NCI-H510A treated with DMSO at 0.1 percent for 48 hours (cell line): ENCODE measurements around the gene MAP2K1.
"Not testable (repeated sequence)": the region's sequence is repeated elsewhere in the genome, so short reads cannot be mapped to it uniquely, and the experiment has no call there.

ENCODE experiments used
- DNase-seq: peaks from one replicate; lab custom pipeline; 2025; lab: John Stamatoyannopoulos, UW

The MAP2K1 gene

DNA sequence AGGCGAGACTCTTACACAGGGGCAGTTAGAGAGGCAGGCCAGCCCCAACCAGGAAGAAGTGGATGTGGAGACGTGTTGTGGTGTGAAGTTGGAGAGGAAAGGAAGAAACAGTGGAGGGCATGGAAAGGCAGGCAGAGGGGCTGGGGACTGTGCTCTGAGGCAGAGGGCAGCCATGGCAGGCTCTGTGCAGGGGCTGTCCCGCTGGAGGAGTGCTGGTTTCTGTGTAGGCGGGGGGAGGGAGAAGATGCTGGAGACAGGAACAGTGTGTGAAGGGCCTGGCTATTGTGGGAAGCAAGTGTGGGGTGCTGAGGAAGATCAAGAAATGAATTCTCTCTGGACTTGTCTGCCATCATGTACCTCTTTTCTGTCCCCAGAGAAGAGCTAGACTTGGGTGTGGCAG lies 89.8 kb downstream of the MAP2K1 start:
- no peak for DNase-seq

DNA sequence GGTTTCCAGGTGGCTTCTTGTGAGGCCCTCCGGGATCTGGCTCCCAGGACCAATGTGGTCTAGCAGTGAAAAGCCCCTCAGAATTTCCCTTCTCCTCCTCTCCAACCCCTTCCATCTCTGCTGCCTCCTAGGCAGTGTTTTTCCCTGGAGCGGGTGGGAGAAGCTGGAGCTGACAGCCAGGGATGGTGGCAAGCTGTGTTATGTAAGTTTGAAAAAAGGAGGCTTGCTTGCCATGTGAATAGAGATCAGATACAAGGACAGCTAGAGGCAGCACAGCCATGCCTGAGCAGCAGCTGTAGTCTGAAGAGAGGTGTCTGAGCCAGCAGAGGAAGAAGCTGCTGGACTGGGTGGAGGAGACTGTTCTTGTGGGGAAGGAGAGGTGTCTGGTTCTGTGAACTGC lies 90.3 kb downstream of the MAP2K1 start:
- no peak for DNase-seq

DNA sequence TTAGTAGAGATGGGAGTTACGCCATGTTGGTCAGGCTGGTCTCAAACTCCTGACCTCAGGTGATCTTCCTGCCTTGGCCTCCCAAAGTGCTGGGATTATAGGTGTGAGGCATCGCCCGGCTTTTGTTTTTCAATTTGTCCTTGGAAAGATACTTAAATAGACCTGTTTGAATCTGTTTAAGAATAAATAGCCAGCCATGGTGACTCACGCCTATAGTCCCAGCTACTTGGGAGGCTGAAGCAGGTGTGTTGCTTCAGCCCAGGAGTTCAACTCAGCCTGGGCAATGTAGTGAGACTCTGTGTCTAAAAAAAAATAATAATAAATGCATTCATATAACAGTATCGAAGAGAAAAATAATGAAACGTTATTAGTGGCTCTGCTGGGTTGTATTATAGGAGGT lies 93.6 kb downstream of the MAP2K1 start:
- DNase-seq: no peak

- no peak for DNase-seq
These were observed 94.6 kb downstream of the MAP2K1 start for GRCh38 chr15:66481107-66481856.

DNA sequence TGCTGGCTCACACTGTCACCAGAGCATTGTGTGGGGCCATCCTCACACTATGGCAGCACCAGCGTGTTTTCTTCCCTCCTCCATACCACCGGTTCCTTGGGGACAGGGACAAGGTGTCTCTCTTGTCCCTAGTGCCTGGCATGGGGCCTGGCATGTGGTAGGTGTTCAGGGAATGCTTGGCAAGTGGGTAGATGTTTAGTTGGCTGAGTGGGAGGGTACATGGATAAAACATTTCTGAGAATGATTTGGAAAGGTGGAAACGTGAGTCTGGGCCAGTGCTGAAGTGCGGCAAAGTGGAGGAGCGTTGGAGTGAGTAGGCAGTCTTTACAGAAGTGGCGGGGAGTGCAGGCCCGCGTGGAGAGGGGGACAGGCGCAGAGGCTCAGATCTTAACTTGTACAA lies 95.8 kb downstream of the MAP2K1 start:
- no peak for DNase-seq

- DNase-seq: no peak
These were observed 96.4 kb downstream of the MAP2K1 start for GRCh38 chr15:66483131-66483566.

- no peak for DNase-seq
These were observed 97.9 kb downstream of the MAP2K1 start for GRCh38 chr15:66484539-66485112.

DNA sequence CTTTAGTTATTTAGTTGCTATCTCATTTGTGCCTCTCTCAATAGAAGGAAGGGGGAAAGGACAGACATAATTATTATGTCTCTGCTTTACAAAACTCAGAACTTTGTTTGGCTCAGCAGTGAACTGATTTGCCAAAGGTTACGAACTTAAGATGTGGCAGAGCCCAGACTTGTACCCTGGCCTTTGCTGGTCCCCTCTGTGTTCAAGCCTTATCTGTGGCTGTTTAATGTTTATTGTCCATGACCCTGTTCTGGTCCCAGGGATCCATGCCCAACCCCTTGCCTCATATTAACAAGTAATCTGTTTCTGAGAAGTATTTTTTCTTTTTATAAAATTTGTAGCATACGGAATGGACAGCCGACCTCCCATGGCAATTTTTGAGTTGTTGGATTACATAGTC lies 100.2 kb downstream of the MAP2K1 start:
- DNase-seq: no peak

DNA sequence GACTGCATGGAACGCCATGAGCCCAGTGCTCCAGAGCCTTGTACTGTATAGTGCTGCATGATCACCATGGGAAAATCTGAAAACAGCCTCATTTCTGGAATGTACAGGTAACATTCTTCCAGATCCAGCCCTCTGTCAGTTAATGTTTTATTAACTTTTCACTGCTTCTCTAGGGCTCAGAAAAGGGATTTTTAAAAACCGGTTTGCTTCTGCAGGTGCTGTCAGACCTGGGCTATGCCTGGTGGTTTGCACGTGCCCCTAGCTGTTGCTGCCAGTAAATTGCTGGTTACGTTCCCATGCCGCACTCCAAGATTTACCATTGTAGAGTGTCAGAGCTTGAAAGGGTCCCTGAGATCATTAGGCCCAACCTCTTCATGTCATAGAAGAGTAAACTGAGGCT lies 101.8 kb downstream of the MAP2K1 start:
- no peak for DNase-seq

DNA sequence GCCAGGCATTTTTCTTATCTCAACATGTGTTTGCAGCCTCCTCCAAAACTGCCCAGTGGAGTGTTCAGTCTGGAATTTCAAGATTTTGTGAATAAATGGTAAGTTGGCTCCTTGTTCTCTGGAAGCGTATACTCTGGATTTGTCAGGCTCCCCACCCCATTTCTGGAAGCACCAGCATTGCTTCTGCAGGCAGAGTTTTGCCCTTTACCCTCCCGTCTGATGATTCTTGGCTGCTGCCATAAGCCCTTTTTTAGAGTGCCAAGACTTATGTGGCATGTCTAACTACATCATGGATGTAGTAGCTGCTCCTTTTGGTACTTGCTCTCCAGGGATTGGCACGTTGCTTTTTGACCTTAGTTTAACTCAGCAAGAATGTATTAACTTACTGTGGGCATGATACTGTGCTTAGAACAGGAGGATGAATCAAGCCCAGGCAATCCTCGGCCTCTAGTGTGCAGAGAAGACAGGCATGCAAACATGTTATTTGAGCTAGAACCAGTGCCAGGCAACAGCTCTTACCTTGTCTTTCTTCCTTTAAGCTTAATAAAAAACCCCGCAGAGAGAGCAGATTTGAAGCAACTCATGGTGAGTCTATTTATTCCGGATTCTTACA lies 102.6 kb downstream of the MAP2K1 start:
- no peak for DNase-seq

DNA sequence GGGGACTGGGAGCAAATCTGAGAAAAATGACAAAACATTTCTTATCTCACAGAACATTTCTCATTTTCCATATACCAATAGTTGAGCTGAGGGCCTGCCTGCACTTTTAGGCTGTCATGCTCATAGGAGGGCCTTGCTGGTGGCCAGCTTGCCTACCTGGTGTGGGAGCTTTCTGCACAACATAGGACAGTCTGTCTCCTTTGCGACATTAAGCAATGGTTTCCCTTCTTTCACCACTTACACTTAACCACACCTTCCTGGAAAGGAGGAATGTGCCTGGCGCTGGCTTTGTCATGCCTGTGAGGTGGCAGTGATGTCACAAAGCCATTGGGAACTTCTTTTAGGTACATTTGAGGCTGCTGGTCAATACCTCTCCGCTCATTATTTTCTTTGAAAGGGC lies 105.1 kb downstream of the MAP2K1 start:
- DNase-seq: no peak

DNA sequence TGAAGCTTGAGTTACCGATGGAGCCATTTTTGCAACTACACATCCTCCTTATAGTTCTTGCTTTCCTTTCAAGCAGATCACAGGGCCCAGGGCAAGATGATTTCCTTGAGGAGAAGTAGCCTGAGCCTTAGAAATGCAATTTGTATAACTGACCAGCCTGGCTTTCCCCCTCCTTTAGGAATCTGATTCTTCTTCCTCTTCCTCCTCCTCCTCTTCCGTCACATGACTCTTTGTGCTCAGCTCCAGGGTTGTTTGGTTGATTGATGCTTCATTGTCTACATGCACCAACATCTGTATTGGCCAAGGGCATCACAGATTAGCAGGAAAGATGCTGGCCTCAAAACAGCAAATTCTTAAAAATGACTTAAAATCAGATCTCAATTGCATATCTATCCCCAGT lies 107.5 kb downstream of the MAP2K1 start:
- DNase-seq: no peak

DNA sequence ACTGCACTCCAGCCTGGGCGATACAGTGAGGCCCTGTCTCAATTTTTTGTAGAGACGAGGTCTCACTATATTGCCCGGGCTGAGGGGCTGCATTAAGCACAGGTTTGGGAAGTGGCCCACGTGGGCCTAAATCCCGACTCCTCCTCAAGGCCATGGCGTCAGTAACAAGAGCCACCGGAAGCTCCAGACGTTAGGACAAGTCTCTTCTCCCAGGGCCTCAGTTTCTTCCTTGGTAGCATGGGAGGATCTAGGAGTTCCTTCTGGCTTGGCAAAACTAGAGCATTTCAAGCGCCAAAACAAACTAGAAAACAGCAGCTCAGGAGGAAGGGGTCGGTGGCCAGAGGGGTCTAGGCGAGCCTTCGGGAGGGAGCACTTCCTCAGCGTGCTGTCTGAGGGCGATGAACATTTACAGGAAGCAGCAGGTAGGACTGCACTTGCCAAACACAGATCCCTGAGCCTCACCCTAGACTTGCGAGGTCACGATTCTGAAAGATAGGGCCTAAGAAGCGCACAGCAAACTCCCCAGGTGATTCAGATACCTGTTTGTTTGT lies 110.3 kb downstream of the MAP2K1 start:
- peak; percentile 5 for DNase-seq

- peak; percentile 69 for DNase-seq
These were observed 111.1 kb downstream of the MAP2K1 start, which contains the start of gene SNAPC5 for GRCh38 chr15:66497502-66498455. TSS of gene SNAPC5 (minus strand) at chr15:66497762. CDS start at chr15:66497731, 31 bp downstream.

GRCh38 chr15:66498501-66499386 lies 112.0 kb downstream of the MAP2K1 start:
- no peak for DNase-seq

DNA sequence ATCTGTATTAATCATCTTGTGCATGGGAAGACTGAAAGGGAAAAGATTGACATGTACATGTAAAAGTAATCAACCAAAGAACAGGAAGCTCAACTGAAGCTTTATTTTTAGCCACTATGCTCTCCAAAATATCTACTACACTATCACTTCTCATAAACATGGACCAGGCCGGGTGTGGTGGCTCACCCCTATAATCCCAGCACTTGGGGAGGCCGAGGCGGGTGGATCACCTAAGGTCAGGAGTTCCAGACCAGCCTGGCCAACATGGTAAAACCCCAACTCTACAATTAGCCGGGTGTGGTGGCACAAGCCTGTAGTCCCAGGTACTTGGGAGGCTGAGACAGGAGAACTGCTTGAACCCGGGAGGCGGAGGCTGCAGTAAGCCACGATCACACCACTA lies 113.6 kb downstream of the MAP2K1 start:
- not testable (repeated sequence) for DNase-seq

- no peak for DNase-seq
These were observed 115.8 kb downstream of the MAP2K1 start for GRCh38 chr15:66502491-66502890.

GRCh38 chr15:66503041-66503648 lies 116.4 kb downstream of the MAP2K1 start:
- not testable (repeated sequence) for DNase-seq

- DNase-seq: no peak
These were observed 117.3 kb downstream of the MAP2K1 start for GRCh38 chr15:66503780-66504562.
